ENCODE results near the gene ARAF.

DNA sequence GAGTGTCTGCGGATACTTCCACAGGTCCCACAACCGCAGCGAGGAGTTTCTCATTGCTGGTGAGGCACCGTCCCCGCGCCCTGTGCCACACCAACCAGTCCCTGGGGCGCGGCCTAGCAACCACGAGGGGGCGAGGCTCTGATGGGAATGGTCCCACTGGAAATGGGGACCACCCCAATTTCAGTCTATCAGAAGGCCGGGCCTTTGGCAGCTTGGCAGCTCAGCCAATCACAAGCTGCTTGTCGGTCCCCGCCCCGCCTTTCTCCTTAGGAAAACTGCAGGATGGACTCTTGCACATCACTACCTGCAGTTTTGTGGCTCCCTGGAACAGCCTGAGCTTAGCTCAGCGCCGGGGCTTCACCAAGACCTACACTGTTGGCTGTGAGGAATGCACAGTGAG lies 24.3 kb downstream of the ARAF start:
- TF ChIP-seq TAF1 (IDR thresholded peaks at IDR 0.05; ENCODE audit: borderline replicate concordance, low read depth, low read length) (no peak), POLR2AphosphoS5 (IDR thresholded peaks at IDR 0.05; ENCODE audit: low read depth, low read length) (no peak), POLR2A (IDR thresholded peaks at IDR 0.05; ENCODE audit: low read depth, low read length) (no peak)

All from GM12892 (cell line).